HUES48 (cell line): Measurements from ENCODE around the gene SMIM14.
A peak's percentile ranks its signal among the peaks of the same experiment; 100 is the strongest.
"Not testable (repeated sequence)": the region's sequence is repeated elsewhere in the genome, so short reads cannot be mapped to it uniquely, and the experiment has no call there.

Source experiments
- H3K27ac ChIP-seq: one replicate; pipeline ENCODE4 v1.7.0; 2013; ENCODE audit warnings: low read depth, low read length, inconsistent platforms
- H3K27me3 ChIP-seq: 2 replicates; pipeline ENCODE4 v1.6.1; 2013; ENCODE audit warnings: mild to moderate bottlenecking, low read length; ENCODE audit not compliant: control insufficient read depth, insufficient read depth
- H3K36me3 ChIP-seq: 2 replicates; pipeline ENCODE4 v1.6.1; 2013; ENCODE audit warnings: low read length; ENCODE audit not compliant: control insufficient read depth, insufficient read depth
- H3K4me1 ChIP-seq: 2 replicates; pipeline ENCODE4 v1.6.1; 2013; ENCODE audit warnings: mild to moderate bottlenecking, low read length; ENCODE audit not compliant: control insufficient read depth, insufficient read depth
- H3K4me3 ChIP-seq: 2 replicates; pipeline ENCODE4 v1.5.1; 2013; ENCODE audit warnings: mild to moderate bottlenecking, low read depth, low read length
- H3K9ac ChIP-seq: 2 replicates; pipeline ENCODE4 v1.6.1; 2013; ENCODE audit warnings: mild to moderate bottlenecking, low read depth, low read length, moderate library complexity
- H3K9me3 ChIP-seq: 2 replicates; pipeline ENCODE4 v1.6.1; 2013; ENCODE audit warnings: low read length; ENCODE audit not compliant: control insufficient read depth, insufficient read depth

SMIM14 gene

DNA sequence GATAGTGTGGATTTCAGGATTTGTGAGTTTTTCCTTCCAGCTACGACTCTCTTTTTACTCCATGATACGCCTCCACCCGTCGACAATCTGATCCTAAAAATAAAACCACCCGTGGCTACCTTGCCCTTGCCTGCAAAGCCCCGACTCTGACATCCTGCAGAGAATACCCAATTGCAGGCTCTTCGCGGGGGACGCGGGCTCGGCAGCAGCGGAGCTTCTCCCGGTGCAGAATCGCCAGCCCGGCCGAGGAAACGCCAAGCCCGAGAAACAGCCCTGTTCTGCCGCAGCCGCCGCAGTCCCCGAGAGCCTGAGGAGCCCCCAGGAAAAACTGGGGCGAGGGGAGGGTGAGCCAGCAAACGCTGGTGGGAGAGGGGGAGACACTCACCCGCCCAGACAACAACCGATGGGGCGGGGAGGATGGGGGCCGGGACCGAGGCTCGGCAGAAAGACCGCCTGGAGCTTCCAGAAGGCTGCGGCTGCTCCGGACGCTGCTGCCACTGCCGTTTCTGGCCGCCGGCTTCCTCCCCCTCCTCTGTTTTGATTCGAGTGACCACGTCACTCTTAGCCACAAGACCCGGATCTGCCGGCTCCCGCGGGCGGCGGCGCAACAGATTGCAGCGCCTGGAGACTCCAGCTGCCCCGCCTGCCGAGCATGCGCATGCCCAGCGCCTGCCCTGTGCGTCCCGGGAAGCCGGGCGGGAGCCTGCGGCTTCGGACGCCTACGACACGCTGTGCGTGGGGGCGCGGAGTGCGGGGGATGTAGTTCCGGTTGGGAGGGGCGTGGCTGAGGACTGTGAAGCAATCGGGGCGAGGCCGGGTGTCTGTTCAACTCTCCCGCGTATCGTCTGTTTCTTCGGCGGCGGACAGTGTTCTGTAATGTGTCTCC is at the start of gene SMIM14:
Gene SMIM14, minus strand, starts transcription at position 512 of the 886 bp plus-strand sequence. CDS start 33,720 bp downstream, outside the sequence.
- H3K4me3 ChIP-seq: peak within 1 kb of the TSS; percentile 85
- peak within 1 kb of the TSS; percentile 94 for H3K9ac ChIP-seq
- H3K36me3 ChIP-seq: no peaks in the 10 kb centered on the region
- H3K9me3 ChIP-seq: no peaks in the 10 kb centered on the region
- H3K4me1 ChIP-seq: peaks cover 44% of the 10 kb centered on the region
- H3K27me3 ChIP-seq: no peaks in the 10 kb centered on the region
- peak within 1 kb of the TSS; percentile 100 for H3K27ac ChIP-seq

DNA sequence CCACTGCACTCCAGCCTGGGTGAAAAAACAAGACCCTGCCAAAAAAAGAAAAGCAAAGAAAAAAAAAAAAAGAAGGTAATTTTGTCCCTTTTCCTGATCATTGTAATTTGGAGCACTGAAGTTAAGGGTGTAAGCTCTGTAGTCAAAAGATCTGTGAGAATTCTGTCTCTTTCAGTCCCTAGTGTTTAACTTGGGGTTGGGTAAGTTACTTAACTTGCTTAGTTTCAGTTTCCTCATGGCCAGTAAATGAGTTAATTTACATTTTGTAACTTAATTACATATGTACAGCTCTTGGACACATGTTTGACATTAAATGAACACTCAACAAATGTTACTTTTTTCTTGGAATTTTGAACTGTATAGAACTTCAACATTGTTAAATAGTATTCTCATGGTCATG is 48.3 kb upstream of the SMIM14 start:
- no peaks in the 10 kb centered on the region for H3K27me3 ChIP-seq
- no peaks in the 10 kb centered on the region for H3K9me3 ChIP-seq
- no peak overlapping the region for H3K9ac ChIP-seq
- no peak overlapping the region for H3K27ac ChIP-seq
- no peak overlapping the region for H3K4me3 ChIP-seq
- no peaks in the 10 kb centered on the region for H3K4me1 ChIP-seq
- no peaks in the 10 kb centered on the region for H3K36me3 ChIP-seq

DNA sequence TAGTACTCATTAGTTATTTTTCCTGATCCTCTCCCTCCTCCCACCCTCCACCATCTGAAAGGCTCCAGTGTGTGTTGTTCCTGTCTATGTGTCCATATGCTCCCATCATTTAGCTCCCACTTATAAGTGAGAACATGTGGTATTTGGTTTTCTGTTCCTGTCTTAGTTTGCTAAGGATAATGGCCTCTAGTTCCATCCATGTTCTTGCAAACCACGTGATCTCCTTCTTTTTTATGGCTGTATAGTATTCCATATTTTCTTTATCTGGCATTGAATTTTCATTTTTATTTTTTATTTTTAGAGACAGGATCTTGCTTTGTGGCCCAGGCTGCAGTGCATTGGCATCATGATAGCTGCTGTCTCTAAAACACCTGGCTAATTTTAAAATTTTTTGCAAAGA is 47.3 kb upstream of the SMIM14 start:
- Histone ChIP-seq H3K27ac (no peak overlapping the region), H3K9me3 (no peaks in the 10 kb centered on the region), H3K9ac (no peak overlapping the region), H3K4me3 (no peak overlapping the region), H3K27me3 (no peaks in the 10 kb centered on the region), H3K36me3 (no peaks in the 10 kb centered on the region), H3K4me1 (no peaks in the 10 kb centered on the region)

DNA sequence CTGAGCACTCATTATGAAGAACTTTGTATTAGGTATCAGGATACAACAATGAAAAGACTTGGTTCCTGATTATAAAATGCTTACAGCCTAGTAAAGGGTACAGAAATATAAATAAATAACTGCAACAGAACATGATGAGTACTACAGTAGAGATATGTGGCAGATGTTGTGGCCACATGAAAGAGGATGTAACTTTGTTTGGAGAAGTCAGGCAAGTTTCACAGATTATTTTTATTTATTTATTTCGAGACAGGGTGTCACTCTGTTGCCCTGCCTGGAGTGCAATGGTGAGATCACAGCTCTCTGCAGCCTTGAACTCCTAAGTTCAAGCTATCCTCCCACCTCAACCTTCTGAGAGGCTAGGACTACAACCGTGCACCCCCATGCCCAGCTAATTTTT is 43.5 kb upstream of the SMIM14 start:
- H3K36me3 ChIP-seq: no peaks in the 10 kb centered on the region
- H3K4me3 ChIP-seq: no peak overlapping the region
- no peak overlapping the region for H3K9ac ChIP-seq
- H3K9me3 ChIP-seq: no peaks in the 10 kb centered on the region
- no peak overlapping the region for H3K27ac ChIP-seq
- no peaks in the 10 kb centered on the region for H3K27me3 ChIP-seq
- H3K4me1 ChIP-seq: no peaks in the 10 kb centered on the region

DNA sequence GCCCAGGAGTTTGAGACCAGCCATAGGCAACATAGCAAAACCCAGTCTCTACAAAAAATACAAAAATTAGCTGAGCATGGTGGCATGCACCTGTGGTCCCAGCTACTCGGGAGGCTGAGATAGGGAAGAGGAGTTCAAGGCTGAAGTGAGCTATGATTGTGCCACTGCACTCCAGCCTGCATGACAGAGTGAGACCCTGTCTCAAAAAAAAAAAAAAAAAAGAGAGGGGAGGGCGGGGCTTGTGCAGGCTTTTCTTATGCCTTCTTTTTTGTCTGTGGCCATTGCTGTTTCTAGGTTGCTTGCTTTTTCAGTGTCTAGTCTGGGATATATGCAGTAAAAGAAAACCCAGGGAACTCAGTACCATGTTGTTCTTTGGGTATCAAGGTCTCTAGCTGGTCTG is 42.3 kb upstream of the SMIM14 start:
- H3K9me3 ChIP-seq, H3K36me3 ChIP-seq, H3K27ac ChIP-seq, H3K9ac ChIP-seq, H3K27me3 ChIP-seq, H3K4me3 ChIP-seq, H3K4me1 ChIP-seq: not testable (repeated sequence)

DNA sequence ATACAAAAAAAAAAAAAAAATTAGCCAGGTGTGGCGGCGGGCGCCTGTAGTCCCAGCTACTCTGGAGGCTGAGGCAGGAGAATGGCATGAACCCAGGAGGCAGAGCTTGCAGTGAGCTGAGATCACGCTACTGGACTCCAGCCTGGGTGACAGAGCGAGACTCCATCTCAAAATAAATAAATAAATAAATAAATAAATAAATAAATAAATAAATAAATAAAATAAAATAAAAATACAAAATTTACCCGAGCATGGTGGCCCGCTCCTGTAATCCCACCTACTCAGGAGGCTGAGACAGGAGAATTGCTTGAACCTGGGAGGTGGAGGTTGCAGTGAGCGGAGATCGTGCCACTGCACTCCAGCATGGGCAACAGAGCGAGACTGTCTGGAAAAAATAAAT is 37.0 kb upstream of the SMIM14 start:
- not testable (repeated sequence) for H3K4me3 ChIP-seq, H3K9me3 ChIP-seq, H3K27me3 ChIP-seq, H3K27ac ChIP-seq, H3K36me3 ChIP-seq, H3K4me1 ChIP-seq, H3K9ac ChIP-seq

DNA sequence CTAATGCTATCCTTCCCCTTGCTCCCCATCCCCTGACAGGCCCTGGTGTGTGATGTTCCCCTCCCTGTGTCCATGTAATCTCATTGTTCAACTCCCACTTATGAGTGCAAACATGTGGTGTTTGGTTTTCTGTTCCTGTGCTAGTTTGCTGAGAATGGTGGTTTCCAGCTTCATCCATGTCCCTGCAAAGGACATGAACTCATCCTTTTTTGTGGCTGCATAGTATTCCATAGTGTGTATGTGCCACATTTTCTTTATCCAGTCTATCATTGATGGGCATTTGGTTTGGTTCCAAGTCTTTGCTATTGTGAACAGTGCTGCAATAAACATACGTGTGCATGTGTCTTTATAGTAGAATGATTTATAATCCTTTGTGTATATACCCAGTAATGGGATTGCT is 31.6 kb upstream of the SMIM14 start:
- not testable (repeated sequence) for H3K9me3 ChIP-seq, H3K4me3 ChIP-seq, H3K9ac ChIP-seq, H3K36me3 ChIP-seq, H3K27ac ChIP-seq, H3K27me3 ChIP-seq, H3K4me1 ChIP-seq

DNA sequence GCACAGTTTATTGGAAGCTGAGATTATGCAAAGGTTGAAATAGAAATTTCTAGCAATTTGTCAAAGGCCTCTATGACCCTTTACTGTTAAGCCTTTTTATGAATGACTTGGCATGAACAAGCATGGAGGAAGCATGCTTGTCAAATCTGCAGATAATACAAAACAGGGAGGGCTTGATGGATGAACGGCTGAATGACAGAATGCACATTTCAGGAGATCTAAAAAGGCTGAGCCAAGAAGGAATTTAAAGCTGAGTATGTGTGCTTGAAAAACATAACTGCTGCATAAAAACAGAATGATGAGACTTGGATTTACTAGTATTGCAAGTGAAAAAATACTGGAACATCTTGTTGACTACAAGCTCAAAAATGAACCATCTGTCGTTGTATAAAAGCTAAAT is 30.2 kb upstream of the SMIM14 start:
- Histone ChIP-seq H3K4me3 (no peak overlapping the region), H3K27ac (no peak overlapping the region), H3K27me3 (no peaks in the 10 kb centered on the region), H3K4me1 (no peaks in the 10 kb centered on the region), H3K9me3 (no peaks in the 10 kb centered on the region), H3K36me3 (no peaks in the 10 kb centered on the region), H3K9ac (no peak overlapping the region)

DNA sequence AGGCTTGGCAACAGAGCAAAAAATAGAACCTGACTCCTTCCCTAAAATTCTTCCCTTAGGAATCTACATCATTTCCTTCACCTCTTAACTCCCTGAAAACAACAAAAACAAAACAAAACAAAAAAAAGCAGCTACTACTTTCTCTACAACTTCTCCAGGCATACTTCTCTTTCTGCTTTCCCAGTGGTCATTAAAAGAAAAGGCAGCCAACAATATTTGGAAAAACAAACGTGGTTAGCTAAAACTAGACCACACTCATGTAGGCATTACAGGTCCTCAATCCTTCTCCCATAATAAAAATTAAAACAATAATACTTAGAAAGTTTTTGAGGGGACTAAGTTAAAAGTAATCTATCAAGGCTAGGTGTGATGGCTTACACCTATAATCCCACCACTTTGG is 29.0 kb upstream of the SMIM14 start:
- Histone ChIP-seq H3K4me1 (no peaks in the 10 kb centered on the region), H3K9ac (no peak overlapping the region), H3K27ac (no peak overlapping the region), H3K36me3 (no peaks in the 10 kb centered on the region), H3K9me3 (no peaks in the 10 kb centered on the region), H3K27me3 (no peaks in the 10 kb centered on the region), H3K4me3 (no peak overlapping the region)

DNA sequence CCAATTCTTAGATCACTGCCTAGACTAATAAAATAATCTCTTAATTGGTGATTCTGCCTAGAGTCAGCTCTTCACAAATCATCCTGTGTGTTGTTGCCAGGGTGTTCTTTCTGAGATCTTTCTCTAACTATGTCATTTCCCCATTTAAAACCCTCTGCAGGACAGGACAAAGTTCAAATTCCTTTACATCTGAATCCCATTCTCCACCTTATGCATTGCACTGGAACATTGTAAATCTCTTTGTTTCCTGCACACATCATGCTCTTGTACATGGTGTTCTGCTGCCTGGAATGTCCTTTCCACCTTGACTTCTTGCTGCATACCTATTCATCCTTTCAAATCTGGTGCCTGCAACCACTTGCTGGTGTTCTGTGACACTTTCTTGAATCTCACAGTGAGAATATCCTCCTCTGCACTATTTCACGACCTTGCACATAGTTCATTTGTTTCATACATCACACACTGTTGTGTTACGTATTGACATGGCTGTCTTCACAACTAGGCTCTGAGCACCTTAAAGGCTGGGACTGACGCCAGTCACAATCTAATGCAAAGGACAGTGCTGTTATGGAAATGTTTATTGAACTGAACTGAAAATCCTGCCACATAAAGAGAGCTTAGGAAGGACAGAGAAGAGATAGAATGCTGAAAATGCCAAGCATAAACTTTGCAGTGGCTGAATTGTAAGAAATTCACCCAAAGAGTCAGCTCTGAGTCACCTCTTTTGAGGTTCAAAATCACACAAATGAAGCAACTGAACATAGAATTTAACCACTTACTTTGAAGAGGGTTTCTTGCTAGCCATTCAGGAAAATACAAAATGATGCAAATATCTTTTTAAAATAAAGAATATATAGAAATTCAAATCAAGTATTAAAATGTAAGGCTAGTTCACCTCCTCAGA is 26.4 kb upstream of the SMIM14 start:
- H3K27ac ChIP-seq: no peak overlapping the region

DNA sequence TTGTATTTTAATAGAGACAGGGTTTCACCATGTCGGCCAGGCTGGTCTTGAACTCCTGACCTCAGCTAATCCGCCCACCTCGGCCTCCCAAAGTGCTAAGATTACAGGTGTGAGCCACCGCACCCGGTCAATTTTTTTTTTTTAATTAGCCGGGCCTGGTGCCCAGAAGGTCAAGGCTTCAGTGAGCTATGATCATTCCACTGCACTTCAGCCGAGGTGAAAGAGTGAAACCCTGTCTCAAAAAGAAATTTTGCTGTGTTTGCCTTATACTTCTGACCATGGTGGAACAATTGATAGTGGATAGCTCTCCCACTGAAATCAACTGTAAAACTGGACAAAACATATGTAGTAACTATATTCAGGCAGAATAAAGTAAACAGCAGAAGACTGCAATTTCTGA is 24.0 kb upstream of the SMIM14 start:
- no peak overlapping the region for H3K9ac ChIP-seq
- H3K4me3 ChIP-seq: no peak overlapping the region
- H3K9me3 ChIP-seq: no peaks in the 10 kb centered on the region
- H3K27me3 ChIP-seq: no peaks in the 10 kb centered on the region
- no peaks in the 10 kb centered on the region for H3K36me3 ChIP-seq
- no peaks in the 10 kb centered on the region for H3K4me1 ChIP-seq
- no peak overlapping the region for H3K27ac ChIP-seq

More for the DNA sequence above, 26.4 kb upstream of the SMIM14 start:
- Histone ChIP-seq H3K4me3 (no peak overlapping the region), H3K9me3 (no peaks in the 10 kb centered on the region), H3K9ac (no peak overlapping the region), H3K36me3 (no peaks in the 10 kb centered on the region), H3K27me3 (no peaks in the 10 kb centered on the region), H3K4me1 (no peaks in the 10 kb centered on the region)
